Liver (tissue), 9 donors: ENCODE data around the gene LYSMD3. TPM values are rescaled to one million over a fixed set of nuclear protein-coding genes. Genes with fewer than 3 reads are reported as not detected.

ENCODE experiments used
- DNase-seq: peaks from one replicate; pipeline ENCODE4 v3.0.0-alpha.2; 2017; ENCODE audit warnings: low spot score
- H3K27ac ChIP-seq, 2 donors: one replicate each; pipeline ENCODE4 v1.7.0; 2013; ENCODE audit warnings: inconsistent platforms in 2 of 2, low read length in 2 of 2, control low read depth in 1 of 2, low read depth in 1 of 2, mild to moderate bottlenecking in 1 of 2
- H3K27me3 ChIP-seq, 4 donors: one replicate each; pipeline versions ENCODE4 v1.6.1 to v1.7.0; 2013; ENCODE audit warnings: low read length in 3 of 4, inconsistent platforms in 1 of 4, mild to moderate bottlenecking in 1 of 4, moderate library complexity in 1 of 4; ENCODE audit not compliant: control insufficient read depth in 4 of 4, insufficient read depth in 4 of 4
- H3K36me3 ChIP-seq, 4 donors: one replicate each; pipeline versions ENCODE4 v1.6.1 to v1.7.0; 2013; ENCODE audit warnings: low read length in 3 of 4, mild to moderate bottlenecking in 3 of 4, low read depth in 1 of 4, moderate library complexity in 1 of 4; ENCODE audit not compliant: control insufficient read depth in 4 of 4, insufficient read depth in 3 of 4
- H3K4me1 ChIP-seq, 4 donors: one replicate each; pipeline versions ENCODE4 v1.6.1 to v1.7.0; 2013; ENCODE audit warnings: low read length in 3 of 4, mild to moderate bottlenecking in 3 of 4, moderate library complexity in 1 of 4; ENCODE audit not compliant: control insufficient read depth in 4 of 4, insufficient read depth in 4 of 4
- H3K4me3 ChIP-seq, 3 donors: one replicate each; pipeline versions ENCODE4 v1.6.1 to v1.7.0; 2013; ENCODE audit warnings: low read length in 3 of 3, control low read depth in 1 of 3, low read depth in 1 of 3, mild to moderate bottlenecking in 1 of 3
- H3K9ac ChIP-seq, 2 donors: one replicate each; pipeline ENCODE4 v1.7.0; 2013; ENCODE audit warnings: low read length in 2 of 2, mild to moderate bottlenecking in 2 of 2, moderate library complexity in 2 of 2, control low read depth in 1 of 2, low read depth in 1 of 2
- H3K9me3 ChIP-seq, 4 donors: one replicate each; pipeline versions ENCODE4 v1.6.1 to v1.7.0; 2013; ENCODE audit warnings: low read length in 3 of 4; ENCODE audit not compliant: control insufficient read depth in 4 of 4
- EGR1 ChIP-seq, 2 donors: IDR thresholded peaks; 2 replicates each; pipeline ENCODE4 v1.6.1; 2016 to 2018; ENCODE audit warnings: antibody characterized with exemption in 2 of 2, low read depth in 2 of 2
- FOXA2 ChIP-seq: IDR thresholded peaks from 2 replicates; pipeline ENCODE4 v1.6.1; 2016; ENCODE audit warnings: antibody characterized with exemption
- GABPA ChIP-seq, 2 donors: IDR thresholded peaks in 1 of 2; conservative IDR thresholded peaks in 1 of 2; 2 replicates each; pipeline ENCODE4 v1.6.1; 2016; ENCODE audit warnings: antibody characterized with exemption in 2 of 2, mild to moderate bottlenecking in 1 of 2, moderate library complexity in 1 of 2
- HNF4A ChIP-seq, 2 donors: conservative IDR thresholded peaks; 2 replicates each; pipeline ENCODE4 v1.6.1; 2016; ENCODE audit warnings: antibody characterized with exemption in 2 of 2, mild to moderate bottlenecking in 2 of 2
- JUND ChIP-seq, 2 donors: IDR thresholded peaks; 2 replicates each; pipeline ENCODE4 v1.6.1; 2016; ENCODE audit warnings: antibody characterized with exemption in 2 of 2
- NR2F2 ChIP-seq: IDR thresholded peaks from 2 replicates; pipeline ENCODE4 v1.6.1; 2016; ENCODE audit warnings: antibody characterized with exemption
- RAD21 ChIP-seq, 2 donors: IDR thresholded peaks; 2 replicates each; pipeline ENCODE4 v1.6.1; 2016; ENCODE audit warnings: antibody characterized with exemption in 2 of 2, mild to moderate bottlenecking in 2 of 2
- RXRA ChIP-seq, 2 donors: IDR thresholded peaks; 2 replicates each; pipeline ENCODE4 v1.6.1; 2017 to 2018; ENCODE audit warnings: antibody characterized with exemption in 2 of 2, mild to moderate bottlenecking in 1 of 2
- SP1 ChIP-seq: IDR thresholded peaks from 2 replicates; pipeline ENCODE4 v1.6.1; 2018; ENCODE audit warnings: antibody characterized with exemption, mild to moderate bottlenecking
- TAF1 ChIP-seq: conservative IDR thresholded peaks from 2 replicates; pipeline ENCODE4 v1.6.1; 2016; ENCODE audit warnings: antibody characterized with exemption, mild to moderate bottlenecking
- YY1 ChIP-seq: IDR thresholded peaks from 2 replicates; pipeline ENCODE4 v1.6.1; 2016; ENCODE audit warnings: antibody characterized with exemption, mild to moderate bottlenecking
- WGBS: extraction: QIAGEN DNeasy Blood & Tissue Kit; methylation state at CpG from one replicate; pipeline ENCODE4 v1.1.7; 2013; 5-methylcytosine and 5-hydroxymethylcytosine counted together
- polyA plus RNA-seq, 2 donors: library from polyadenylated mRNA; stranded (reverse) in 1 of 2; unstranded in 1 of 2; fragments of 200-250 nt in 1 of 2; fragments of >200 nt in 1 of 2; fragmentation: Nextera tagmentation in 1 of 2; extraction: Ambion mirVana in 1 of 2; gene quantifications; one replicate each; pipeline versions ENCODE4 v1.2.1 to v1.2.3, GENCODE V29; 2013 to 2015
- total RNA-seq, 2 donors: library from RNA; depleted of rRNA; stranded (reverse); fragments of >200 nt; gene quantifications; one replicate each; pipeline ENCODE4 v1.2.3, GENCODE V29; 2014
- TF ChIP-seq, protein P1 (sequence below): fragments of 150-350 bp; IDR thresholded peaks from 2 replicates; pipeline ENCODE4 v1.5.1; 2017; ENCODE audit warnings: improper control_type of control experiment, low read depth, low read length; ENCODE audit not compliant: missing input control
- TF ChIP-seq, protein P2 (sequence below): IDR thresholded peaks from 2 replicates; pipeline ENCODE4 v1.6.1; 2016; ENCODE audit warnings: antibody characterized with exemption, mild to moderate bottlenecking
- TF ChIP-seq, protein P3 (sequence below): IDR thresholded peaks from 2 replicates; pipeline ENCODE4 v1.6.1; 2016; ENCODE audit warnings: antibody characterized with exemption
- TF ChIP-seq, protein P4 (sequence below): IDR thresholded peaks from 2 replicates; pipeline ENCODE4 v1.6.1; 2016; ENCODE audit warnings: antibody characterized with exemption
- donor health status: healthy.
- donor health status: healthy.
- donor health status: healthy.
- donor health status: healthy.
- donor health status: healthy.

Gene LYSMD3
- total and polyA plus RNA-seq, 4 donors = 8.8 to 23.6 (median 11.0) TPM

DNA sequence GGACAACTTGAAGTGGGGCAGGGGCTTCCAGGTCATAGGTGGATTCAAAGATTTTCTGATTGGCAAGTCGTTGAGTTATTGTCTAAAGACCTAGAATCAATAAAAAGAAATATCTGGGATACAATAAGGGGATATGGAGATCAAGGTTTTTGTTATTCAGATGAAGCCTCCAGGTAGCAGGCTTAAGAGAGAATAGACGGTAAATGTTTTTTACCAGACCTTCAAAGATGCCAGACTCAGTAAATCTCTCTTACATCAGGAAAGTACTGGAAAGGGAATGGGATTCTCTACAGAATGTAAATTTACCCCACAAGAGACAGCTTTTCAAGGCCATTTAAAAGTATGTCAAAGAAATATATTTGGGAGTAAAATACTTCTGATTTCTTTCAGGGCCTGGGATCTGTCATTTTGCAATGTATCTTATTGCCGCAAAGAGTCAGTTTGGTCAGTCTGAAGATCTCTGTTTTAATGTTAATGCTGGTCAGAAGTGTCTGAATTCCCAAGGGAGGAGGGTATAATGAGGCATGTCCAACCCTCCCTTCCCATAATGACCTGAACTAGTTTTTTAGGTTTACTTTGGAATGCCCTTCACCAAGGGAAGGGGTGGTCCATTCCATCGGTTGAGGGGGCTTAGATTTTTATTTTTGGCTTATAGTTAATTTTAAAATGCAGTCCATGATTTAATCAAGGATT, 13.6 kb upstream of the LYSMD3 start (continued):
- TF ChIP-seq, protein P1, sequence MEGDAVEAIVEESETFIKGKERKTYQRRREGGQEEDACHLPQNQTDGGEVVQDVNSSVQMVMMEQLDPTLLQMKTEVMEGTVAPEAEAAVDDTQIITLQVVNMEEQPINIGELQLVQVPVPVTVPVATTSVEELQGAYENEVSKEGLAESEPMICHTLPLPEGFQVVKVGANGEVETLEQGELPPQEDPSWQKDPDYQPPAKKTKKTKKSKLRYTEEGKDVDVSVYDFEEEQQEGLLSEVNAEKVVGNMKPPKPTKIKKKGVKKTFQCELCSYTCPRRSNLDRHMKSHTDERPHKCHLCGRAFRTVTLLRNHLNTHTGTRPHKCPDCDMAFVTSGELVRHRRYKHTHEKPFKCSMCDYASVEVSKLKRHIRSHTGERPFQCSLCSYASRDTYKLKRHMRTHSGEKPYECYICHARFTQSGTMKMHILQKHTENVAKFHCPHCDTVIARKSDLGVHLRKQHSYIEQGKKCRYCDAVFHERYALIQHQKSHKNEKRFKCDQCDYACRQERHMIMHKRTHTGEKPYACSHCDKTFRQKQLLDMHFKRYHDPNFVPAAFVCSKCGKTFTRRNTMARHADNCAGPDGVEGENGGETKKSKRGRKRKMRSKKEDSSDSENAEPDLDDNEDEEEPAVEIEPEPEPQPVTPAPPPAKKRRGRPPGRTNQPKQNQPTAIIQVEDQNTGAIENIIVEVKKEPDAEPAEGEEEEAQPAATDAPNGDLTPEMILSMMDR = no peak
- no peak for TF ChIP-seq SP1

DNA sequence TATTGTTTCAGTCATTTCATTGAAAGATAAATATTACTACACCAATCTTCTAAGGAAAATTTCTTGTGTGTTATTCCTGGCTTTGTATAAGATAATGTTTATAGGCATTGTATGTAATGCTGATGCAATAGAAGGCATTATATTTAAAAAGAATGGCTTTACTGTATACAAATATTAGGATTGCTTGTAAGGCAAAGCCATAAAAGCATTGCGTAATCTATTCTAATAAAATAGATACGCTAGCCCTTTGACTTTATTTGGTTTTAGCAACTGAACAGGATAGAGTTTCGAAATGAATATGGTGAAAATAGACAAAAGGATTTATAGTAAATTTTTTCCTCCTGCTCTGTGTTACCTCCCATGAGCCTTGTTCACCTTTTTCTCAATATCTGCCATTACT, 5.5 kb upstream of the LYSMD3 start:
- no peak overlapping the region for H3K9ac ChIP-seq
- no peaks in the 10 kb centered on the region for H3K9me3 ChIP-seq
- 48% methylated on average over 3 of the region's 3 CpGs for WGBS
- peaks cover 0 to 3% (median 0%) of the 10 kb centered on the region in 4 donors for H3K27me3 ChIP-seq
- TF ChIP-seq RXRA (IDR thresholded peaks at IDR 0.05) (no peak), EGR1 (IDR thresholded peaks at IDR 0.05; ENCODE audit: low read depth in 2 of 2) (no peak), NR2F2 (no peak), GABPA (IDR thresholded peaks at IDR 0.05 in 1 of 2, conservative IDR thresholded peaks at IDR 0.05 in 1 of 2) (no peak), FOXA2 (no peak), RAD21 (IDR thresholded peaks at IDR 0.05) (no peak), HNF4A (conservative IDR thresholded peaks at IDR 0.05) (no peak), TAF1 (no peak), JUND (IDR thresholded peaks at IDR 0.05) (no peak), SP1 (no peak), YY1 (no peak)
- TF ChIP-seq, protein P2, sequence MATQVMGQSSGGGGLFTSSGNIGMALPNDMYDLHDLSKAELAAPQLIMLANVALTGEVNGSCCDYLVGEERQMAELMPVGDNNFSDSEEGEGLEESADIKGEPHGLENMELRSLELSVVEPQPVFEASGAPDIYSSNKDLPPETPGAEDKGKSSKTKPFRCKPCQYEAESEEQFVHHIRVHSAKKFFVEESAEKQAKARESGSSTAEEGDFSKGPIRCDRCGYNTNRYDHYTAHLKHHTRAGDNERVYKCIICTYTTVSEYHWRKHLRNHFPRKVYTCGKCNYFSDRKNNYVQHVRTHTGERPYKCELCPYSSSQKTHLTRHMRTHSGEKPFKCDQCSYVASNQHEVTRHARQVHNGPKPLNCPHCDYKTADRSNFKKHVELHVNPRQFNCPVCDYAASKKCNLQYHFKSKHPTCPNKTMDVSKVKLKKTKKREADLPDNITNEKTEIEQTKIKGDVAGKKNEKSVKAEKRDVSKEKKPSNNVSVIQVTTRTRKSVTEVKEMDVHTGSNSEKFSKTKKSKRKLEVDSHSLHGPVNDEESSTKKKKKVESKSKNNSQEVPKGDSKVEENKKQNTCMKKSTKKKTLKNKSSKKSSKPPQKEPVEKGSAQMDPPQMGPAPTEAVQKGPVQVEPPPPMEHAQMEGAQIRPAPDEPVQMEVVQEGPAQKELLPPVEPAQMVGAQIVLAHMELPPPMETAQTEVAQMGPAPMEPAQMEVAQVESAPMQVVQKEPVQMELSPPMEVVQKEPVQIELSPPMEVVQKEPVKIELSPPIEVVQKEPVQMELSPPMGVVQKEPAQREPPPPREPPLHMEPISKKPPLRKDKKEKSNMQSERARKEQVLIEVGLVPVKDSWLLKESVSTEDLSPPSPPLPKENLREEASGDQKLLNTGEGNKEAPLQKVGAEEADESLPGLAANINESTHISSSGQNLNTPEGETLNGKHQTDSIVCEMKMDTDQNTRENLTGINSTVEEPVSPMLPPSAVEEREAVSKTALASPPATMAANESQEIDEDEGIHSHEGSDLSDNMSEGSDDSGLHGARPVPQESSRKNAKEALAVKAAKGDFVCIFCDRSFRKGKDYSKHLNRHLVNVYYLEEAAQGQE = no peak
- TF ChIP-seq, protein P3, sequence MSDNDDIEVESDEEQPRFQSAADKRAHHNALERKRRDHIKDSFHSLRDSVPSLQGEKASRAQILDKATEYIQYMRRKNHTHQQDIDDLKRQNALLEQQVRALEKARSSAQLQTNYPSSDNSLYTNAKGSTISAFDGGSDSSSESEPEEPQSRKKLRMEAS = no peak
- peaks cover 0 to 12% (median 8%) of the 10 kb centered on the region in 4 donors for H3K4me1 ChIP-seq
- H3K27ac ChIP-seq = no peak overlapping the region
- H3K36me3 ChIP-seq = no peaks in the 10 kb centered on the region
- no peak for DNase-seq
- no peak overlapping the region for H3K4me3 ChIP-seq

DNA sequence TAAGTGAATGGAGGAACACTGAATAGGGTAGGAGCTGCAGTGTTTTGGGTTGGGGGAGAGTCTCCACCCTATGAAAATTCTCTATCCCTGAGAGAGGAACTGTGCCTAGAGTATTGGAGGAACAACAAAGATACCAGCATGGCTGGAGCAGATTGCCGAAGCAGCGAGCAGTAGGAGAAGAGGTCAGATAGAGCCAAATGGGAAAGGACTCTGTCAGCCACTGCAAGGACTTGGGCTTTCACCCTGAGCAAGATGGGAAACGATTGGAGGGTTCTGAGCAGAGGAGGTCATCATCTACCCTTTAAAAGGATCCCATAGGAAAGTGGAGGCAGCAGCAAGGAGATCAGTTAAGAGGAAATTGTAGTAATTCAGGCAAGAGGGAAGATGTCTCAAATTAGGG, 4.4 kb upstream of the LYSMD3 start:
- WGBS = 72% methylated on average over 3 of the region's 3 CpGs
- H3K4me3 ChIP-seq = no peak overlapping the region
- H3K9me3 ChIP-seq = no peaks in the 10 kb centered on the region
- peaks cover 0 to 14% (median 8%) of the 10 kb centered on the region in 4 donors for H3K4me1 ChIP-seq
- H3K9ac ChIP-seq = no peak overlapping the region
- no peak for DNase-seq
- H3K27ac ChIP-seq = no peak overlapping the region
- H3K36me3 ChIP-seq = no peaks in the 10 kb centered on the region
- H3K27me3 ChIP-seq = peaks cover 0 to 3% (median 0%) of the 10 kb centered on the region in 4 donors
- TF ChIP-seq GABPA (IDR thresholded peaks at IDR 0.05 in 1 of 2, conservative IDR thresholded peaks at IDR 0.05 in 1 of 2) (no peak), JUND (IDR thresholded peaks at IDR 0.05) (no peak), RAD21 (IDR thresholded peaks at IDR 0.05) (no peak), NR2F2 (no peak), EGR1 (IDR thresholded peaks at IDR 0.05; ENCODE audit: low read depth in 2 of 2) (no peak), FOXA2 (no peak), RXRA (IDR thresholded peaks at IDR 0.05) (no peak), SP1 (no peak)
- TF ChIP-seq, protein P1 = no peak
- TF ChIP-seq, protein P4, sequence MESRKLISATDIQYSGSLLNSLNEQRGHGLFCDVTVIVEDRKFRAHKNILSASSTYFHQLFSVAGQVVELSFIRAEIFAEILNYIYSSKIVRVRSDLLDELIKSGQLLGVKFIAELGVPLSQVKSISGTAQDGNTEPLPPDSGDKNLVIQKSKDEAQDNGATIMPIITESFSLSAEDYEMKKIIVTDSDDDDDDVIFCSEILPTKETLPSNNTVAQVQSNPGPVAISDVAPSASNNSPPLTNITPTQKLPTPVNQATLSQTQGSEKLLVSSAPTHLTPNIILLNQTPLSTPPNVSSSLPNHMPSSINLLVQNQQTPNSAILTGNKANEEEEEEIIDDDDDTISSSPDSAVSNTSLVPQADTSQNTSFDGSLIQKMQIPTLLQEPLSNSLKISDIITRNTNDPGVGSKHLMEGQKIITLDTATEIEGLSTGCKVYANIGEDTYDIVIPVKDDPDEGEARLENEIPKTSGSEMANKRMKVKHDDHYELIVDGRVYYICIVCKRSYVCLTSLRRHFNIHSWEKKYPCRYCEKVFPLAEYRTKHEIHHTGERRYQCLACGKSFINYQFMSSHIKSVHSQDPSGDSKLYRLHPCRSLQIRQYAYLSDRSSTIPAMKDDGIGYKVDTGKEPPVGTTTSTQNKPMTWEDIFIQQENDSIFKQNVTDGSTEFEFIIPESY = no peak
